ENCODE measurements around the gene SLC16A7.

SLC16A7 gene

DNA sequence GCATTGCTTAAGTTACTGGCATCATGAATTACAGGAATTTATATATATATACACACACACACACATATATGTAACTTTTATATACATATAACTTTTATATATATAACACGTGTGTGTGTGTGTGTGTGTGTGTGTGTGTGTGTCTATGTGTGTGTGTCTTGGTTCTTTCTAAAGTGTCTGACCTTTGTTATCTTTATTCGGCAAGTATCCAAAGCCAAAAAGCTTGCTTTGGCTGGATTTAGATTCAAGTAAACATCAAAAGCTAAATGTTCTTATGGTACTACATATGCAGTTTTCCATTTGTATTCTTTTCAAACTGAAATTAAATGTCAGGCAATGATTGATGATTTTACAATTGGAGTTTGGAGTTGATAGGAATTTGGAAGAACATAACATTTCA is 69.9 kb downstream of the SLC16A7 start:
- DNase-seq (ENCODE audit: low read depth in 2 of 3, low spot score in 1 of 3): no peak

DNA sequence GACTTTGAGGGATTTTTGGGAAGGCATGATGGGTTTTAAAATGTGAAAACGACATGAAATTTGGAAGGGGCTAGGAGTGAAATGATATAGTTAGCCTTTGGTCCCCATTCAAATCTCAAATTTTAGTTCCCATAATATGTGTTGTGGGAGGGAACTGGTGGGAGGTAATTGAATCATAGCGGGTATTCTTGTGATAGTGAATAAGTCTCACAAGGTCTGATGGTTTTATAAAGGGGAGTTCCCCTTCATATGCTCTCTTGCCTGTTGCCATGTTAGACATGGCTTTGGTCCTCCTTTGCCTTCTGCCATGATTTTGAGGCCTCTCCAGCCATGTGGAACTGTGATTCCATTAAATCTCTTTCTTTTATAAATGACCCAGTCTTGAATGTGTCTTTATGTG is 72.8 kb downstream of the SLC16A7 start:
- DNase-seq (ENCODE audit: low read depth in 2 of 3, low spot score in 1 of 3): no peak

DNA sequence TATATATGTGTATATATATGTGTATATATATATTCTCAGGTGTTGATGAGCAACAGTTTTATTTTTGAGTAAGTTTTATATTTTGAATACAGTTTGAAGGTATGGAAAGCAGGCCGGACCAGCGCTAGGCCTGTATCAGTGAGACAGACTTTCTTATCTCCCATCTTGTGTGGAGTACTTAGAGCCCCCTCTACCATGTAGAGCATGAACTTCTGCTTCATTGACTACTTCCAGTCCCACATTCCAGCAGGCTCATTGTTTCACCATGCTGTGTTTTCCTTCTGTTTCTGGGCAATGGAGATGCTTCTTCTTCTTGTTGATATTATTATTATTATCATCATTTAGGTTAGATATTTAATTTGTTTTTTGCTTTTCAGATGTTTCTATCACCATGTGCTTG is 76.4 kb downstream of the SLC16A7 start:
- no peak for DNase-seq (ENCODE audit: low read depth in 2 of 3, low spot score in 1 of 3)

DNA sequence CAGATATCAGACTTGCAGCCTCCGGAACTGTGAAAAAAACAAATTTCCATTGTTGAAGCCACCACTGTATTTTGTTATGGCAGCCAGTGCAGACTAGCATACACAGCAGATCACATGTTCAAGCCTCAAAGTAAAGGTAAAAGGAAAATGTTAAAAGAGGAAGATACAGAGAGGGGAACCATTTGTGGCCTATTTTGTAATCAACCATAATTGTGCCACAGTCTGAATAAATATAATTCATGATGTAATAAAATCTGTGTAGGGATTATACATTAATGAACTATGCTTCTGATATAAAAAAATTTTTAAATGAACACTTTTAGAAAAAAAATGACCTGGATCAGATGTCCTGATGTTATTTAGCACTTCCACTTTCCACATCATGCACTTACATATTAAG is 79.6 kb downstream of the SLC16A7 start:
- DNase-seq (ENCODE audit: low read depth in 2 of 3, low spot score in 1 of 3): no peak

DNA sequence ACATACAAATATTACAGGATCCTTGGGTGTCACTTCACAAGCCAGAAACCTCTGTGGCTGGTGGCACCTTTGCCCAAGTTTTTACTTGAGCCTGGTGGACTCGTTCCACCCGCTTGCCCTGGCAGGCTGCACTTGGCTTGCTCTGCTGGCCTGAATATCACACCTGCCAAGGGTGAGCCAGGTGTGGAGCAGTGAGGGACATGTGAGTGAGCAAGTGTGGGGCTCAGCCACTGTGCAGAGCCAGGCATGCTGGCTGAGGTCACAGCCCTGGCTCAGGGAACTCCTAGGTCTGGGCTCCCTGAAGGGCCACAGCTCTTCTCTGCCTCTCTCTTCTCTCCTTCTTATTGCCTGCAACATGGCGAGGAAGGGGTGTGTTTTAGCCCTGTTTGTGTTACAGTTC is 82.0 kb downstream of the SLC16A7 start:
- DNase-seq (ENCODE audit: low read depth in 2 of 3, low spot score in 1 of 3): no peak

DNA sequence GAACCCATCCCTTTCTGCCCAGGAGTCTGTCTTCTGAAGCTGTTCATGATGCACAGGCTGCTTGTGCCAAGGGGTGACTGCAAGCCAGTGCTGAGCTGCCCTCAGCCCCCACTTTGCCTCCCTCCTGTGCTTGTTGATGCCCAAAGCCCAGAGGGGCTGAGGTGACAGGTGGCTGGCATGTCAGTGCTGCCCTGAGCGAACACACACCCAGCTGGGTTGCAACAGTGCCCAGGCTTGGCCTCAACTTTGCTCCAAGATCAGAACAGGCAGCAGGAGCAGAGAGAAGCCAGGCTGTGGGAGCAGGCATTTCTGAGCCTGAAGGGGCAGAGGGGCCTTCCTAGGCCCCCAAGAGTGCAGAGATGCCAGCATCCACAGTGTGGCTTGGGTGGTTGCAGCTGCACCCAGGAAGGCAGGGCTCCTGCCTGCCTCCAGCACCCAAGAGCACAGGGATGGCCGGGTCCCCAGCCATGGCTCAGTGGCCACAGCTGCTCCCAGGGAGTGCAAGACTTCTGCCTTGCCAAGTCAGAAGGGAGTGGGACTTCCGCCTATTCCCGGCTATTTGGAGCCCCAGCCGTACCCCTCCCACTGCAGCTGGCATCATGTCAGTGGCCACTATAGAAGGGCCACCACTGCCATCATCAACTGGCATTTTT is 83.1 kb downstream of the SLC16A7 start:
- DNase-seq (ENCODE audit: low read depth in 2 of 3, low spot score in 1 of 3): no peak

DNA sequence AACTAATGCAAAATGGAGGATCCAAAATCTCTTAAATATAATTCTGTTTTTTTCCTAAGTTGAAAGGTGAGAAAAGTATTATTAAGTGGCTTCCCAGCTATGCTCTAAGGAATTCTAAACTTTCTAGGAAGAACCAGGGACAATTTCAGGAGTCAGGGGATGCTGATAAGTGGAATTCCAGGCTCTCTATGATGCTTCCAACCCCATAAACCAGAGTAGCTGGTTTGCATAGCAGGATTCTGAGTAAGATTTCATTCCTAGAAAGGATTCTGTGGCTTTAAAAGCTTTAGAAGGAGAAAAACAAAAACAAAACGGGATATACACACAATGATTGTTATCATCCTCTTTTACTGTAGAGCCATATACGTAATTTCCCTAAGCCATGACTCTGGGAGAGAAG is 93.9 kb downstream of the SLC16A7 start:
- DNase-seq (ENCODE audit: low read depth in 2 of 3, low spot score in 1 of 3): no peak

DNA sequence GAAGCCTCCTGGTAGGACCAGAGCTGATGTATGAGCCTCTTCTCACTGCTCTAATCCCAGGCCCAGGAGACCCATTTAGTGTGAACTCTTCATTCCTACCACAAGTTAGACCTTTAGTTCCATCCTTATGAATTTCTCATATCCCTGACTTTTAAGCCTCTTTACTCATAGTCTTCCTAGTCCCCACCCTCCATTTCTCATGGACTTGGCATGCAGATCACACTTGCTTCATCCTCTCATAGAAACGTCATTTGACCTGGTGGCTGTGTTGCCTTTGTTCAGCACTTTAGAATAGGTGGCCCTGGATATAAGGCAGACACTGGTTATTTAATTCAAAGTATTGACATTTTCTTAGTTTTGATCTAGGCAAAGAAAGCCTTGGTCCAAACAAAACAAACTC is 99.5 kb downstream of the SLC16A7 start:
- DNase-seq (ENCODE audit: low read depth in 2 of 3, low spot score in 1 of 3): no peak

DNA sequence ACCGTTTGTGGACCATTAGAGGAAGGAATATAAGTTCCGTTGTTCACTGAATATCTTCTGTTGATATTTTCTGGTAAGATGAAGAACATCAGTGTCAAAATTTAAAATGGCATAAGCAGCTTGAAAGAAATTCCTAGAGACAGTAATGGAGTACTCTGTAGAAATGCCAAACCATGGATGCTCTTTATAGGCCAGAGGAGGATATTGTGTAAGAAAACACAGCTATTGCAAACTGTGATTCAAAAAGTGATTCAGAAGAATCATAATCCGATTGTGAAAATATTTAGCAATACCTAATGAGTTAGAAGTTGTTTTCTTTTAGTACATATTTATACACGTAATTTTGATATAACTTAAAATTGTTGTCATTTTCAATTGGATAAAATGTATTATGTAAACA is 102.8 kb downstream of the SLC16A7 start:
- DNase-seq (ENCODE audit: low read depth in 2 of 3, low spot score in 1 of 3): no peak

DNA sequence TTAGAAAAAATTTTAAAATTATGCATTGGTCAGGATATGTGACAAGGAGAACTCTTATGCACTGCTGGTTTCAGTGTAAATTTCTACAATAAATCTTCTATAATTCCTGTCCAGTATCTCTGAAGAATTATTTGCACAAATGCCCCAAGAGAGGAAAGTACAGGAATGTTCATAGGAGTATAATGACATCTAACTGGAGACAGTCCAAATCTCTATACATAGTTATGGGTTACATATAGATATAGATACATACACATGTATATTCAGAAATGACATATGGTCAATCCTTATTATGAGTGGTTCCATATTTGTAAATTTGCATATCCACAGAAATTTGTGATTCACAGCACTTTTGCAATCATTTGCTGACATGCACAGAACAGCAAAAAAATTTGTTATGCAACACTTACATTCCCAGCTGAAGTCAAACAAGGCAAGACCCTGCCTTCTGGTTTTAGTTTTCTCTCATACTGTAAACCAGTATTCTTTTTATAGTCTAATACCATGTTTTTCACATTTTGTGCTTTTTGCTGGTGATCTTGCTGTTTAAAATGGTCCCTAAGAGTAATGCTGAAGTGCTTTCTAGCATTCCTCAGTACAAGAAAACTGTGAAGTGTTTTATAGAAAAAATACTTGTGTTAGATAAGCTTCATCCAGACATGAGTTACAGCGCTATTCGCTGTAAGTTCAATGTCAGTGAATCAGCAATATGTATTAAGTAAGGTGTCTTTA is 103.8 kb downstream of the SLC16A7 start:
- DNase-seq (ENCODE audit: low read depth in 2 of 3, low spot score in 1 of 3): no peak

DNA sequence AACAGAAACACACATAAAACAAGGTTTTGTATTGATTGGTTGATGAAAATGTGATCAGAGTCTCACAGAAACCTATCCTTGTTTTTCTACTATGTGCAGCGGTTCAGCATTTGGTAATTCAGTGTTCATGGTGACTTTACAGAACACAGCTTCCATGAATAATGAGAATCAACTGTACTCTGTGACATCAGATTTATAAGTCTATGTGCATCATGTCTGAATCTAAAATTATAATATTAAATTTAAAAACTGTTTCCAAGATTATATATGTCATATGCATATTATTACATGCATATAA is 104.3 kb downstream of the SLC16A7 start:
- DNase-seq (ENCODE audit: low read depth in 2 of 3, low spot score in 1 of 3): no peak

DNA sequence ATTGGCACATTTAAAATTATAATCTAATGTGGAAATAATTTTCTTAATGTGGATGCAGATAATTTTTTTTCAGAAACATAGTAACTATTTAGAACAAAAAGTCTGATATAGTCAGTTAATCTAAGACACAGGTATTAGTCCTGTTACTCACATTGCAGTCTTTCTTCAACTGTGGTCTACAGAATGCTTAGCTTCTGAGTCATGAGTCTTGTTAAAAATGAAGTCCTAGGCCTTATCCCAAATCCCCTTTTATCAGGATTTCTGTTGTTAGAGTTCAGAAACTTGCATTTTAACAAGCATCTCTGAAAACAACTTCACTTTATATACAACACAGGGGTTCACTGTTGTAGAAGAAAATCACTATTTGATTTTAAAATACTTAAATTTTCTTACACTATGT is 112.2 kb downstream of the SLC16A7 start:
- no peak for DNase-seq (ENCODE audit: low read depth in 2 of 3, low spot score in 1 of 3)

DNA sequence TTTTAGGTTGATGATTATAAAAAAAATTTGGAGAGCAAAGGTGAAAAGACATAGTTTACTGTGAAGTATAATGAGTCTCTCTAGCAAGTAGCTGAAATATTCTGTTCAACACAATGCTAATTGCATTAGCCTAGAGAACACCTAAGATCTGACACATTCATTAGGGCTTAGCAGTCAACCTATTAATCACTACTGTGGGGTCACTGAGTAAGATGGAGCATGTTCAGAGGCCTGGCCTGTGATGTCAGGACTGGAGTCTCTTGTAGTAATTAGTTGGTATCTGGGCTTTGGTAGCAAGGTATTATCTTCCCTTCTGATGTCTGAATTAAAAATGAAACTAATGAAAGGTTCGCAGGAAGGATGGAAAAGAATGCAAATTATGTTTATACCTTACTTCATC is 112.7 kb downstream of the SLC16A7 start:
- DNase-seq (ENCODE audit: low read depth in 2 of 3, low spot score in 1 of 3): no peak

DNA sequence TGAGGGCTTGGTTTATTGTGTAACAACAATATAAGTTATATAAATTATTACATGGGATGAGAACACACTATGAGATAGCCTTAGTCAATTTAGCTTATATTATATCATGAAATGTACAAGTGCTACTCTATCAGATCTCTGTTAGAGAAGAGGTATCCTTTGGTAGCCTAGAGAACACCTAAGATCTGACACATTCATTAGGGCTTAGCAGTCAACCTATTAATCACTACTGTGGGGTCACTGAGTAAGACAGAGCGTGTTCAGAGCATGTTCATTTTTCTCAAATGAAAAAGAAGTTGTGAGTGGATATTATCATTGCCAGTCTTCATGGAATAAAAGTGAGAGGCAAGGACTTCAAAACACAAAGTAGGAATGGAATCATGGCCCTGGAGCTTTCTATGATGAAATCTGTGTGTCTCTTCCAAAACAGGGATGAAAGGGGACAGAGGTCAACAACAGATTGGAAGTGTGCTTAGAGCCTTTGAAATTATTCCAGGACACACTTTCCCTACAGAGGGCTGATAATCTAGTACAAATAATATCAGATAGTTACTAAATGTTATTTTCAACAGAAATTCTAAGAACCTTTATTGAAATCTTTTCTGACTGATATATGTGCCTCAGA is 114.3 kb downstream of the SLC16A7 start:
- DNase-seq (ENCODE audit: low read depth in 2 of 3, low spot score in 1 of 3): no peak

DNA sequence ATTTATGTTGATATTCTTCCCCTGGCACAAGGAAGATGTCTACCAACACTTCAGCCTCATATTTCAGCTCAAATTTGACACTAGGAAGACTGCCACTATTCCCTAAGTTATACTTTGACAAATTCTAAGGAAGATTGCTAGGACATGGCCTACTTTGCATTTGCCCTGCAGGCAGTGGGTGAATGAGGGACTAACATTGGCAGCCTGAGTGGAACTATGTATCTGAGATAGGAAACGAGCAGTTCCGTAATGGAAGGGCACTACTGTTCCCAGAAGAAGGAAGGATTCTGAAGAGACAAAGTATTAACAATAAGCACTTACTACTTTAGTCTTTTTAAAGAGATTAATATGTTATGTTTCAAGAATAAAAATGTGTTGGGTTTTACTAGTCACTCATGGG is 115.1 kb downstream of the SLC16A7 start:
- no peak for DNase-seq (ENCODE audit: low read depth in 2 of 3, low spot score in 1 of 3)

DNA sequence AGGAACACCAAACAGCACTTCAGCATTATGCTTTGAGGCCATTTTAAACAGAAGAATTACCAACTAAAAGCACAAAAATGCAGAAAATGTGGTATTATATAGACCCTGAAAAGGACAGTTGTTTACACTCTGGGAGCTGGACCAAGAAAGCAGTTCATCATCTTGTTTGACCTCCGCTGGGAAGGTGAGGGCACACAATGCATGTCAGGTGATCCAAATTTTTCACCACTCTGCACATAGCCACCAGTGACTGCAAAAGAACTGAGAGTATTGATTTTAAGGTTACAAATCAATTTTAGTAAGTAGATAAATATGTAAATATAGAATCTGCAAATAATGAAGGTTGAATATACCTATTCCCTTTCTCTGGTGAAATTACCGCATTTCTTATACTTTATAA is 119.6 kb downstream of the SLC16A7 start:
- no peak for DNase-seq (ENCODE audit: low read depth in 2 of 3, low spot score in 1 of 3)

DNA sequence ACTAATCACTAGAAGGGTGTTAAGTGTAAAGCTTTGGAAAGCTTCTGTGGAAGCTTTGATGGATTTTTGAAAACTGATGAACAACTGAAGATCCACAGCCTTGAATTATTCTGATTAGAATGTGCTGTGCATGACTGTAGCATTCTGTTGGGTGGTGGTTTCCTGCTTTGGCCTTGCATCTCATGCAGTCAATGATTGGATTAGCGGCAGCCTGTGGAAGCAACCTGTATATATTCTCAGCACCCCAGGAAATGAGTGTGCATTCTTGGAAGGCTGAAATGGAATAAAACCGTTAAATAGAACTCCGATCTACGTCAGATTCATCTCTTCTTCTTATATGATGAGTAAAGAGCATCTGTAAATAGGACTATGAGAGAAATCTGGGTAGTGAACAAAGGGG is 120.2 kb downstream of the SLC16A7 start:
- no peak for DNase-seq (ENCODE audit: low read depth in 2 of 3, low spot score in 1 of 3)

DNA sequence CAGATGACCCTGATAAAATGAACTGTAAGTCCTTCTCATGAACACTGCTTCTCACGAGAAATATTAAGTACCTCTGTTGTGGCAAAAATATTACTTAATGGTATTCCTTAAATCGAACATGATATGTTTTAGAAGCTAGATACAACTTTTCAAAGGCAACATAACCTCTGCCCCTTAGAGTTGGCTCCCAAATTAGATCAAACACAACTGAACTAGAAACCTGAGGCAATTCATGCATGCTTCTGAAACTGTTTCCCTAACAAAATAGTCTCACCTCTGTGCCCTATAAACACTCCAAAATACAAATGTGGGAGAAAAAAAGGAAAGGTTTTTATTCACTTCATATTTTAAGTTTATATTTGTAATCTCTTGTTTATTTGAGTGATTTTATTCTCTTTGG is 121.6 kb downstream of the SLC16A7 start:
- DNase-seq (ENCODE audit: low read depth in 2 of 3, low spot score in 1 of 3): no peak

DNA sequence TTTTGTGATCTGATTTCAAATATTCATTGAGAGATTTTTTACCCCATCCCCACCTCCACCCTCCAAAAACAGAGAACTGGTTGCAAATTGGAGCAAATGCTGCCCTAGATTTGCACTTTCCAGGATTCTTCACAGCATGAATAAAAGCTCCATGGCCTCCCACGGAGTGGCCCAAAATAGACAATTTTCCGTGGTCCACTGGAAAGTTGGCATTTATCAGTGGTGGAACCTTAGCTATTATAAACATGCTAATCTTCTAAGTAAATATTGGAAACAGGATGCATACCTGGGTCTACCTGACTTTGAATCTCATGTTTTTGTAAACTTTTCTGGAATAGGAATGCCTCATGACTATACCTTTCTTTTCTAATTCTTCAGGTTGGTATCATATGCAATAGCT is 123.9 kb downstream of the SLC16A7 start:
- no peak for DNase-seq (ENCODE audit: low read depth in 2 of 3, low spot score in 1 of 3)

DNA sequence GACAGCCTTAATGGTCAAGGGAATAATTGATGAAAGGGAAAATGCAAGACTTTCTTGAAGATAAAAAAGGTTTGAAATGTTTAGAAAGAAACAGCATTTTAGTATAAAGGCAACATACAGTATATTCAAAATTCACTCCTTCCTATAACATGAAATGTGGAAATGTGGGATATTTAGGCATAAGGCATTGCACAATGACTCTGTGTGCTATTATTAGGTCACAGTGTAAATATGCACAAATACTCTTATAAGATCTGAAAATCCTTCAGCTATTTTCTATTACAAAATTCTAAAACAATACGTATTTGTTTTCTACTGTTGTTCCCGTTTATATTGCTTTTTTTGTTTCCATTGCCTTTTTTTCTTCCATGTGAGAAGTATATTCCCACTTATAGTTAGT is 127.7 kb downstream of the SLC16A7 start:
- no peak for DNase-seq (ENCODE audit: low read depth in 2 of 3, low spot score in 1 of 3)

DNA sequence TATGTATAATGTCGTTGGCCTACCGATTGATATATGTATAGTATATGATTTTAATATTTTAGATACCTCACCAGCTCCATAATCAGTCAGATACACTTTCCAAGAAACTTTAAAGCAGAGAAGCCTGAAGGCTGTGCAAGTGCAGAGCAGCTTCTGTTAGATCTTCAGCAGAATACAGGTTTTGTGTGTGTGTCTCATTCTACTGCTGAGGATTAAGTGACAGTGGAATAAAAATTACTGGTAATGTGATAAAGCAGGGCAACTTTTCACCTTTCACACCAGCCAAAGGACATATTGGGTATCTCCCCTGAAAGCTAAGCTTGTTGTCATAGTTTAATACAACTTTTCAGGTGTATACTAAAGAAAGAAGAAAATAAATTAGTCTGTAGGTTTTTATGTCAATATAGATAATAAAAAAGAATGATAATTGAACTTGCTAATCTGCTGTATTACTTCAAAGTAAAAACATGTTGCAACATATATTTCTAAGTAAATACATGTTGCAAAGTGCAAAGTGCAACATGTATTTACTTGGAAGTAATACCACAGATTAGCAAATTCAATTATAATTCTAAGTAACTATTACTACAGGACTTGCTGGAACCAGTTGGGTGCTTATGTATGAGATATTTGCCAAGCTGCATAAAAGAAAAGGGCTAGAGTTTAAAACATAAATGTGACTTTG is 128.3 kb downstream of the SLC16A7 start:
- DNase-seq (ENCODE audit: low read depth in 2 of 3, low spot score in 1 of 3): no peak

DNA sequence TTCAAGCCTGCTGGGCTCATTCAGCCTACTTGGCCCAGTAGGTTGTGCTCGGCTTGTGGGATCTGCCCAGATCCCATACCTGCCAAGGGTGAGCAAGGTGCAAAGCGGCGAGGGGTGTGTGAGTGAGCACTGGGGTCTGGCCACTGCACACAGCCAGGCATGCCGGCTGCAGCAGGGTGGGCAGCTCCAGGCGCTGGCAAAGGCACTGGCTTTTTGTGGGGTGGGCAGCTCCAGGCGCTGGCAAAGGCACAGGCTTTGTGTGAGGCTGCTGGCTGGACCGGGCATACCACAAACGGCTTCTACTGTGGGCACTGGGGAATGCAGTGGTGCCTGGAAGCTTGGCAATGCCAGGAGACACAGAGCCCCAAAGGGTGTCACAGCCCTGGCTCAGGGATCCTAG is 137.4 kb downstream of the SLC16A7 start:
- no peak for DNase-seq (ENCODE audit: low read depth in 2 of 3, low spot score in 1 of 3)

Measured in stimulated activated CD4-positive, alpha-beta T cell treated with anti-CD3 and anti-CD28 coated beads, Interleukin-12 subunit alpha, Interleukin-12 subunit beta, amount 100 ng/mL, for 48 hours (primary cell).